PC-3 (cell line): ENCODE data around the gene GPR132. TPM values are rescaled to one million over a fixed set of nuclear protein-coding genes. Genes with fewer than 3 reads are reported as not detected.

Experiments used
- ATAC-seq: fragments of 200-7000 bp; cut with Tn5 transposase; 2 replicates; pipeline ENCODE4 v1.9.1; 2020; ENCODE audit warnings: mild to moderate bottlenecking, moderate library complexity
- BruUV-seq: library from RNA; stranded (reverse); fragments of 400-500 nt; replicated peaks from 2 replicates; lab custom pipeline; 2021; lab: Mats Ljungman, UMichigan
- CTCF ChIA-PET: fragments of 300-600 bp; sonication (Branson Sonifier 250); formaldehyde crosslinking; loops from one replicate; lab custom pipeline; 2022; ENCODE audit warnings: antibody characterized with exemption; lab: Charles Lee
- POLR2A ChIA-PET: fragments of 300-600 bp; sonication (Branson Sonifier 250); formaldehyde crosslinking; loops from one replicate; lab custom pipeline; 2022; ENCODE audit warnings: antibody characterized with exemption; ENCODE audit not compliant: unreplicated experiment; lab: Charles Lee
- DNase-seq: peaks from one replicate; pipeline ENCODE4 v3.0.0-alpha.2; 2015
- H2AFZ ChIP-seq: fragments of 300-600 bp; sonication (generic); 2 replicates; pipeline ENCODE4 v1.6.0; 2016; ENCODE audit warnings: antibody characterized with exemption, low read length
- H3F3A ChIP-seq: fragments of 300-600 bp; sonication (generic); one replicate; pipeline ENCODE4 v1.6.0; 2017; ENCODE audit warnings: antibody characterized with exemption, low read length, control low read depth, mild to moderate bottlenecking; ENCODE audit not compliant: unreplicated experiment
- H3K27ac ChIP-seq: fragments of 300-600 bp; sonication (generic); 2 replicates; pipeline ENCODE4 v1.5.1; 2016; ENCODE audit warnings: mild to moderate bottlenecking, low read length
- H3K27me3 ChIP-seq: fragments of 300-600 bp; sonication (generic); 2 replicates; pipeline ENCODE4 v1.6.1; 2016; ENCODE audit warnings: low read length, mixed read lengths
- H3K36me3 ChIP-seq: fragments of 300-600 bp; sonication (generic); 2 replicates; pipeline ENCODE4 v1.6.1; 2016; ENCODE audit warnings: low read depth, mixed run types, low read length, mixed read lengths
- H3K4me1 ChIP-seq: fragments of 300-600 bp; sonication (generic); 2 replicates; pipeline ENCODE4 v1.5.1; 2016; ENCODE audit warnings: low read length; ENCODE audit not compliant: insufficient read depth
- H3K4me2 ChIP-seq: fragments of 300-600 bp; sonication (generic); 2 replicates; pipeline ENCODE4 v1.6.0; 2016; ENCODE audit warnings: low read length
- H3K4me3 ChIP-seq: fragments of 300-600 bp; sonication (generic); 2 replicates; pipeline ENCODE4 v1.5.1; 2016; ENCODE audit warnings: mild to moderate bottlenecking, low read length, mixed read lengths
- H3K79me2 ChIP-seq: fragments of 300-600 bp; sonication (generic); 2 replicates; pipeline ENCODE4 v1.6.1; 2017; ENCODE audit warnings: low read length, mixed read lengths
- H3K9ac ChIP-seq: fragments of 300-600 bp; sonication (generic); 2 replicates; pipeline ENCODE4 v1.6.0; 2016; ENCODE audit warnings: mild to moderate bottlenecking, low read length
- H3K9me2 ChIP-seq: fragments of 300-600 bp; sonication (generic); replicated peaks from 2 replicates; pipeline ENCODE4 v1.6.1; 2016; ENCODE audit warnings: mixed run types, low read length, mixed read lengths
- H3K9me3 ChIP-seq: fragments of 300-600 bp; sonication (generic); 2 replicates; pipeline ENCODE4 v1.6.1; 2016; ENCODE audit warnings: low read length, mixed read lengths
- H4K20me1 ChIP-seq: fragments of 300-600 bp; sonication (generic); 2 replicates; pipeline ENCODE4 v1.6.1; 2016; ENCODE audit warnings: low read length, mixed read lengths
- EZH2 ChIP-seq: fragments of 300-600 bp; sonication (generic); IDR thresholded peaks from one replicate; pipeline ENCODE4 v1.6.1; 2017; ENCODE audit warnings: antibody characterized with exemption, mild to moderate bottlenecking, low read length; ENCODE audit not compliant: unreplicated experiment
- EZH2phosphoT487 ChIP-seq: fragments of 300-600 bp; sonication (generic); IDR thresholded peaks from 2 replicates; pipeline ENCODE4 v1.6.1; 2018; ENCODE audit warnings: mild to moderate bottlenecking, antibody characterized with exemption, low read length, borderline replicate concordance
- intact Hi-C: fragments of 100-400 bp; cut with micrococcal nuclease; formaldehyde crosslinking; loops from 2 replicates; pipeline ENCODE4 v1.9.0; 2023
- total RNA-seq: library from RNA; depleted of rRNA; stranded (reverse); fragments of >200 nt; gene quantifications from 2 replicates; pipeline ENCODE4 v1.2.3, GENCODE V29; 2014
- TF ChIP-seq, protein P1 (sequence below): fragments of 300-600 bp; sonication (generic); conservative IDR thresholded peaks from 2 replicates; pipeline ENCODE4 v1.5.1; 2017; ENCODE audit warnings: antibody characterized with exemption, low read depth, mild to moderate bottlenecking, low read length

GPR132 gene
- total RNA-seq, 1 experiment from 2014 or later: 0.04 TPM

DNA sequence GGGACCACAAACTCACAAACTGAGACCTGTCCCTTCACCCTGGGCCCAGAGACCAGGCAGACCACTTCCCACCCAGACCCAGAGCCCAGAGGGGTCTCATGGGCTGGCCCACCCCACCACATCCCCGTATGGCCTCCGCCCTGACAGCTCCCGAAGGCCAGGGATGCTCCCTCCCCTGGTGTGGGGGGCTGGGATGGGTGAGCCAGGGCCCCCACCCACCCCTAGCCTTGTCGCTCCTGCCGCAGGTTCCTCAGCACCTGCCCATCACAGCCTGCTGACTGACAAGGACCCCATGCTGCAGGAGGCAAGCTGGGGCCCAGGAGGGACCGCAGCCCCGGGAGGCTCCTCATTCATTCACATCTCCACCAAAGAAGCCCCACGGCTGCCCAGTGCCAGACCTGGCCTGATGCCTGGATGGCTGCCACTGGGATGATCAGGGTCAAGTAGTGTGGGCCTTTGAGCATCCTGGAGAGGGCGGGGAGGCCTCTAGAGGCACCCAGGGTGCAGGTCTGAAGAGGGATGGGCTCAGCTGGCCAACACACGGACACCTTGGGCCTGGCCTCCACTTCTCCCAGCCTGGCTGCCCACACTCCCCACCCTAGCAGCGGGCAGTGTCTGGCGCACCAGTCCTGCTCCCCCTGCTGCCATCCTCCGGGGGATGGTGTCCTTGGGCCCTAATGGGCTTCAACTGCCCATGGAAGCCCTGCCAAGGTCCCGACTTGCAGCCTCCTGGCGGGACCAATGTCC lies 24.7 kb upstream of the GPR132 start:
- CTCF ChIA-PET: interaction anchor here (0.6 to 1.4 kb wide), 3 partner anchors 18 to 98 kb away, joined by 3 to 10 read pairs (median 4); partner anchors contain the start of gene JAG2
- Histone ChIP-seq H3F3A (peaks cover 5% of the 10 kb centered on the region), H3K9me2 (no peaks in the 10 kb centered on the region), H3K36me3 (no peaks in the 10 kb centered on the region), H3K4me2 (no peak overlapping the region), H3K9ac (no peak overlapping the region), H3K27ac (no peak overlapping the region), H3K4me3 (no peak overlapping the region), H3K27me3 (no peaks in the 10 kb centered on the region), H4K20me1 (no peaks in the 10 kb centered on the region), H2AFZ (no peak overlapping the region), H3K4me1 (peaks cover 49% of the 10 kb centered on the region), H3K9me3 (no peaks in the 10 kb centered on the region), H3K79me2 (no peaks in the 10 kb centered on the region)
- intact Hi-C loops: loop anchor here (2.0 to 5.0 kb wide), 3 partner anchors 77 to 263 kb away; partner anchors contain the start of gene JAG2
- no peak for TF ChIP-seq EZH2phosphoT487
- no peak for TF ChIP-seq EZH2
- TF ChIP-seq, protein P1, sequence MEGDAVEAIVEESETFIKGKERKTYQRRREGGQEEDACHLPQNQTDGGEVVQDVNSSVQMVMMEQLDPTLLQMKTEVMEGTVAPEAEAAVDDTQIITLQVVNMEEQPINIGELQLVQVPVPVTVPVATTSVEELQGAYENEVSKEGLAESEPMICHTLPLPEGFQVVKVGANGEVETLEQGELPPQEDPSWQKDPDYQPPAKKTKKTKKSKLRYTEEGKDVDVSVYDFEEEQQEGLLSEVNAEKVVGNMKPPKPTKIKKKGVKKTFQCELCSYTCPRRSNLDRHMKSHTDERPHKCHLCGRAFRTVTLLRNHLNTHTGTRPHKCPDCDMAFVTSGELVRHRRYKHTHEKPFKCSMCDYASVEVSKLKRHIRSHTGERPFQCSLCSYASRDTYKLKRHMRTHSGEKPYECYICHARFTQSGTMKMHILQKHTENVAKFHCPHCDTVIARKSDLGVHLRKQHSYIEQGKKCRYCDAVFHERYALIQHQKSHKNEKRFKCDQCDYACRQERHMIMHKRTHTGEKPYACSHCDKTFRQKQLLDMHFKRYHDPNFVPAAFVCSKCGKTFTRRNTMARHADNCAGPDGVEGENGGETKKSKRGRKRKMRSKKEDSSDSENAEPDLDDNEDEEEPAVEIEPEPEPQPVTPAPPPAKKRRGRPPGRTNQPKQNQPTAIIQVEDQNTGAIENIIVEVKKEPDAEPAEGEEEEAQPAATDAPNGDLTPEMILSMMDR: no peak
- ATAC-seq (no peak), DNase-seq (no peak)
- no TSS peak for BruUV-seq
- POLR2A ChIA-PET: no interaction called here

DNA sequence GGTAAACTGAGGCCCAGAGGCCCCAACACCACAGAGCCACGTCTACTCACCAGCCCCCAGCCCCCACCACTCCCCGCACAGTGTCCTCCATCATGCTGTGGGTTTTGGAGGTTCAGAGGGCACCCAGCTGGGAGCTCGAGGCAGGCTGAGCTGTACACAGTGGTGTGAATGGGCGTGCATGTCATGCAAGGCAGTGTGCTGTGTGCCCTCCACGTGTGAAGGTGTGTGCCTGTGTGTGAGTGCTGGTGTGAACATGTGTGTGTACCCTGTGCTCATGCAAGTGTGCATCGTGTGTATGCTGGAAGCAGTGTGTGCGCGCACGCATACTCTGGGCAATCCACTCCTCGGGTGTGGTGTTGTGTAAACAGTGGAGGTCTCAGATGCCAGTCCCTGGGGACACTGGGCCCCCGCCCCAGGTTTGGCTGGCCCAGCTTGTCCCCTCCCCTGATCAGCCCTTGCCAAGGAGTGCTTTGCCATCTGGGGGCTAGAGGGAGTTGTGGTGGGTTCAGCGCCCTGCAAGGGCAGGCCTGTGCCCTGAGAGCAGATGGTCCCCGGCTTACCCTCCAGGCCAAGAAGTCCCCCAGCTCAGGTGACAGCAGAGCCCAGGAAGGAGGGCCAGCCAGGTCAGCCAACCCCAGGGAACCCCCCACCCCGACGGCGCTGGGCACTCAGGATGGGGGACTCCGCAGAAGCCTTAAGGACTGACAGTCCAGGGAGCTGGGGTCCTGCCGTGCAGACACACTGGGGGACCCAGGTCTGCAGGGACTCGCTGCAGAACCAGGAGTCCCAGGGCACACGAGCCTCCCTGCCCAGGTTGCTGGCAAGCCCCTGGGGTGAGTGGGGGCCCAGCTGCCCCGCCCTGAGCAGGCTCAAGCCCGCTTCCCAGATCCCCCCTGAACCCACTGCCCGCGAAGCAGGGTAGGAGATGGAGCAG lies 23.8 kb upstream of the GPR132 start:
- intact Hi-C loops: loop anchor here (2.0 kb wide), 1 partner anchor 100 kb away; no protein-coding TSS in a partner anchor
- POLR2A ChIA-PET: no interaction called here
- ATAC-seq: no peak
- no peak overlapping the region for H2AFZ ChIP-seq
- no peak overlapping the region for H3K4me3 ChIP-seq
- no peaks in the 10 kb centered on the region for H3K9me2 ChIP-seq
- no peak for DNase-seq
- no peaks in the 10 kb centered on the region for H3K79me2 ChIP-seq
- peaks cover 5% of the 10 kb centered on the region for H3F3A ChIP-seq
- no peaks in the 10 kb centered on the region for H3K27me3 ChIP-seq
- no peak overlapping the region for H3K9ac ChIP-seq
- CTCF ChIA-PET: no interaction called here
- no peaks in the 10 kb centered on the region for H3K9me3 ChIP-seq
- H3K27ac ChIP-seq: no peak overlapping the region
- peak overlapping the region; percentile 87 for H3K4me2 ChIP-seq
- no peaks in the 10 kb centered on the region for H4K20me1 ChIP-seq
- H3K4me1 ChIP-seq: peaks cover 44% of the 10 kb centered on the region
- TF ChIP-seq, protein P1: no peak
- TF ChIP-seq EZH2phosphoT487 (no peak), EZH2 (no peak)
- no peaks in the 10 kb centered on the region for H3K36me3 ChIP-seq
- no TSS peak for BruUV-seq
